PC-3 (cell line): Measurements from ENCODE around the gene YJU2. TPM values are rescaled to one million over a fixed set of nuclear protein-coding genes. Genes with fewer than 3 reads are reported as not detected.
"Not testable (repeated sequence)": the region's sequence is repeated elsewhere in the genome, so short reads cannot be mapped to it uniquely, and the experiment has no call there.

Experiments
- ATAC-seq: fragments of 200-7000 bp; cut with Tn5 transposase; 2 replicates; pipeline ENCODE4 v1.9.1; 2020; ENCODE audit warnings: mild to moderate bottlenecking, moderate library complexity
- BruUV-seq: library from RNA; stranded (reverse); fragments of 400-500 nt; replicated peaks from 2 replicates; lab custom pipeline; 2021; lab: Mats Ljungman, UMichigan
- CTCF ChIA-PET: fragments of 300-600 bp; sonication (Branson Sonifier 250); formaldehyde crosslinking; loops from one replicate; lab custom pipeline; 2022; ENCODE audit warnings: antibody characterized with exemption; lab: Charles Lee
- POLR2A ChIA-PET: fragments of 300-600 bp; sonication (Branson Sonifier 250); formaldehyde crosslinking; loops from one replicate; lab custom pipeline; 2022; ENCODE audit warnings: antibody characterized with exemption; ENCODE audit not compliant: unreplicated experiment; lab: Charles Lee
- DNase-seq: peaks from one replicate; pipeline ENCODE4 v3.0.0-alpha.2; 2015
- H2AFZ ChIP-seq: fragments of 300-600 bp; sonication (generic); 2 replicates; pipeline ENCODE4 v1.6.0; 2016; ENCODE audit warnings: antibody characterized with exemption, low read length
- H3F3A ChIP-seq: fragments of 300-600 bp; sonication (generic); one replicate; pipeline ENCODE4 v1.6.0; 2017; ENCODE audit warnings: antibody characterized with exemption, low read length, control low read depth, mild to moderate bottlenecking; ENCODE audit not compliant: unreplicated experiment
- H3K27ac ChIP-seq: fragments of 300-600 bp; sonication (generic); 2 replicates; pipeline ENCODE4 v1.5.1; 2016; ENCODE audit warnings: mild to moderate bottlenecking, low read length
- H3K27me3 ChIP-seq: fragments of 300-600 bp; sonication (generic); 2 replicates; pipeline ENCODE4 v1.6.1; 2016; ENCODE audit warnings: low read length, mixed read lengths
- H3K36me3 ChIP-seq: fragments of 300-600 bp; sonication (generic); 2 replicates; pipeline ENCODE4 v1.6.1; 2016; ENCODE audit warnings: low read depth, mixed run types, low read length, mixed read lengths
- H3K4me1 ChIP-seq: fragments of 300-600 bp; sonication (generic); 2 replicates; pipeline ENCODE4 v1.5.1; 2016; ENCODE audit warnings: low read length; ENCODE audit not compliant: insufficient read depth
- H3K4me2 ChIP-seq: fragments of 300-600 bp; sonication (generic); 2 replicates; pipeline ENCODE4 v1.6.0; 2016; ENCODE audit warnings: low read length
- H3K4me3 ChIP-seq: fragments of 300-600 bp; sonication (generic); 2 replicates; pipeline ENCODE4 v1.5.1; 2016; ENCODE audit warnings: mild to moderate bottlenecking, low read length, mixed read lengths
- H3K79me2 ChIP-seq: fragments of 300-600 bp; sonication (generic); 2 replicates; pipeline ENCODE4 v1.6.1; 2017; ENCODE audit warnings: low read length, mixed read lengths
- H3K9ac ChIP-seq: fragments of 300-600 bp; sonication (generic); 2 replicates; pipeline ENCODE4 v1.6.0; 2016; ENCODE audit warnings: mild to moderate bottlenecking, low read length
- H3K9me2 ChIP-seq: fragments of 300-600 bp; sonication (generic); replicated peaks from 2 replicates; pipeline ENCODE4 v1.6.1; 2016; ENCODE audit warnings: mixed run types, low read length, mixed read lengths
- H3K9me3 ChIP-seq: fragments of 300-600 bp; sonication (generic); 2 replicates; pipeline ENCODE4 v1.6.1; 2016; ENCODE audit warnings: low read length, mixed read lengths
- H4K20me1 ChIP-seq: fragments of 300-600 bp; sonication (generic); 2 replicates; pipeline ENCODE4 v1.6.1; 2016; ENCODE audit warnings: low read length, mixed read lengths
- EZH2 ChIP-seq: fragments of 300-600 bp; sonication (generic); IDR thresholded peaks from one replicate; pipeline ENCODE4 v1.6.1; 2017; ENCODE audit warnings: antibody characterized with exemption, mild to moderate bottlenecking, low read length; ENCODE audit not compliant: unreplicated experiment
- EZH2phosphoT487 ChIP-seq: fragments of 300-600 bp; sonication (generic); IDR thresholded peaks from 2 replicates; pipeline ENCODE4 v1.6.1; 2018; ENCODE audit warnings: mild to moderate bottlenecking, antibody characterized with exemption, low read length, borderline replicate concordance
- intact Hi-C: fragments of 100-400 bp; cut with micrococcal nuclease; formaldehyde crosslinking; loops from 2 replicates; pipeline ENCODE4 v1.9.0; 2023
- total RNA-seq: library from RNA; depleted of rRNA; stranded (reverse); fragments of >200 nt; gene quantifications from 2 replicates; pipeline ENCODE4 v1.2.3, GENCODE V29; 2014
- TF ChIP-seq, protein P1 (sequence below): fragments of 300-600 bp; sonication (generic); conservative IDR thresholded peaks from 2 replicates; pipeline ENCODE4 v1.5.1; 2017; ENCODE audit warnings: antibody characterized with exemption, low read depth, mild to moderate bottlenecking, low read length

The YJU2 gene
- total RNA-seq, 1 experiment from 2014 or later: 33.1 TPM

DNA sequence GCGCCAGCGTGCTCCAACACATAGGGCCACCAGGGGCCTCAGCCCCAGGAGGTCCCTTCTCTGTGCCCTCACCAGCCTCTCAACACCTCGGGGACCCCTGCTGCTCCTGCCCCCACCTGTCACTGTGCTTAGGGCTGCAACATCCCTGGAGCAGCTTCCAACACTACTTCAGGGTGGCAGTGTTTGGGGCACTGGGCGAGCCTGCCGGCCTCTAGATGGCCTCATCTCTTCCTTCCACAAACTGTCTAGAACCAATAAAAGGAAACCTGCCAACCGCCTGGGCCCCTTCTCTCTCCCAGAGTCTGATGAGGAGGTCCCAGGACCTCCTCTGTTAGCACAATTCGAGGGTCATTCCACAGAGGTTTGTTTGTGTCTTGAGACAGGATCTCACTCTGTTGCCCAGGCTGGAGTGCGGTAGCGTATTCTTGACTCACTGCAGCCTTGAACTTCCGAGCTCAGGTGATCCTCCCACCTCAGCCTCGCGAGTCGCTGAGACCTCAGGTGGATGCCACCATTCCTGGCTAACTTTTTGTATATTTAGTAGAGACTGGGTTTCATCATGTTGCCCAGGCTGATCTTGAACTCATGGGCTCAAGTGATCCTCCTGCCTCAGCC, 22.0 kb downstream of the YJU2 start:
- ChIA-PET POLR2A (no interaction called here), CTCF (no interaction called here)
- no peaks in the 10 kb centered on the region for H3K9me2 ChIP-seq
- H2AFZ ChIP-seq: no peak overlapping the region
- H3F3A ChIP-seq: no peaks in the 10 kb centered on the region
- no peak for TF ChIP-seq EZH2phosphoT487
- TF ChIP-seq, protein P1, sequence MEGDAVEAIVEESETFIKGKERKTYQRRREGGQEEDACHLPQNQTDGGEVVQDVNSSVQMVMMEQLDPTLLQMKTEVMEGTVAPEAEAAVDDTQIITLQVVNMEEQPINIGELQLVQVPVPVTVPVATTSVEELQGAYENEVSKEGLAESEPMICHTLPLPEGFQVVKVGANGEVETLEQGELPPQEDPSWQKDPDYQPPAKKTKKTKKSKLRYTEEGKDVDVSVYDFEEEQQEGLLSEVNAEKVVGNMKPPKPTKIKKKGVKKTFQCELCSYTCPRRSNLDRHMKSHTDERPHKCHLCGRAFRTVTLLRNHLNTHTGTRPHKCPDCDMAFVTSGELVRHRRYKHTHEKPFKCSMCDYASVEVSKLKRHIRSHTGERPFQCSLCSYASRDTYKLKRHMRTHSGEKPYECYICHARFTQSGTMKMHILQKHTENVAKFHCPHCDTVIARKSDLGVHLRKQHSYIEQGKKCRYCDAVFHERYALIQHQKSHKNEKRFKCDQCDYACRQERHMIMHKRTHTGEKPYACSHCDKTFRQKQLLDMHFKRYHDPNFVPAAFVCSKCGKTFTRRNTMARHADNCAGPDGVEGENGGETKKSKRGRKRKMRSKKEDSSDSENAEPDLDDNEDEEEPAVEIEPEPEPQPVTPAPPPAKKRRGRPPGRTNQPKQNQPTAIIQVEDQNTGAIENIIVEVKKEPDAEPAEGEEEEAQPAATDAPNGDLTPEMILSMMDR: no peak
- no peak for TF ChIP-seq EZH2
- no peaks in the 10 kb centered on the region for H4K20me1 ChIP-seq
- DNase-seq (no peak), ATAC-seq (no peak)
- H3K27ac ChIP-seq: no peak overlapping the region
- H3K4me2 ChIP-seq: no peak overlapping the region
- H3K9ac ChIP-seq: no peak overlapping the region
- intact Hi-C loops: loop anchor here (5.0 kb wide), 1 partner anchor 83 kb away; no protein-coding TSS in a partner anchor
- H3K9me3 ChIP-seq: no peaks in the 10 kb centered on the region
- H3K4me3 ChIP-seq: no peak overlapping the region
- peaks cover 5% of the 10 kb centered on the region; the same call in 1 of the 2 replicates for H3K36me3 ChIP-seq
- no peaks in the 10 kb centered on the region for H3K79me2 ChIP-seq
- H3K27me3 ChIP-seq: no peaks in the 10 kb centered on the region
- no TSS peak for BruUV-seq
- H3K4me1 ChIP-seq: no peaks in the 10 kb centered on the region

DNA sequence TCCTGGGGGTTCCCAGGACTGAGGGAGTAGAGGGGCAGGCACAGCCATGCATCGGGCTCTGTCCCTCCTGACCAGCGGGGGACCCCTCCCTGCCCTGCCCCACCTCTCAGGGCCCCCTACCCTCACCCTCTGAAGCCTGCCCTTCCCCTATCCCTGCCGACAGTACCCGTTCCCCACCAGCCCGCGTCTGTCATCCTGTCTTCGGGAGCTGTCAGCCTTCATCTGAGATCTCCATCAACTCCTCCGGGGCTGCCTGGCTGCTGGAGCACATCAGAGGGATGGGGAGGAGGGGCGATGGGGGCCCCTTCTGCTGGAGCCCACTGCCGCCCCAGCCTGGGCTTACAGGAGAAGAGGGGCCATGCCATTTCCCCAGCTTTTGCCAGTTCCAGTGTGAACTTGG, 26.0 kb downstream of the YJU2 start:
- H3K4me1 ChIP-seq: no peaks in the 10 kb centered on the region
- BruUV-seq: no TSS peak
- CTCF ChIA-PET: no interaction called here
- no peaks in the 10 kb centered on the region for H3K9me2 ChIP-seq
- no peaks in the 10 kb centered on the region for H3F3A ChIP-seq
- POLR2A ChIA-PET: no interaction called here
- no peak overlapping the region for H3K27ac ChIP-seq
- H3K4me2 ChIP-seq: no peak overlapping the region
- no peak for ATAC-seq
- no peak overlapping the region for H2AFZ ChIP-seq
- no peaks in the 10 kb centered on the region for H3K79me2 ChIP-seq
- peaks cover 2% of the 10 kb centered on the region; the same call in 1 of the 2 replicates for H3K36me3 ChIP-seq
- intact Hi-C loops: no loop called here
- no peaks in the 10 kb centered on the region for H4K20me1 ChIP-seq
- TF ChIP-seq, protein P1: no peak
- TF ChIP-seq EZH2 (no peak), EZH2phosphoT487 (no peak)
- no peak overlapping the region for H3K4me3 ChIP-seq
- no peaks in the 10 kb centered on the region for H3K9me3 ChIP-seq
- no peaks in the 10 kb centered on the region for H3K27me3 ChIP-seq
- DNase-seq: no peak
- H3K9ac ChIP-seq: no peak overlapping the region

DNA sequence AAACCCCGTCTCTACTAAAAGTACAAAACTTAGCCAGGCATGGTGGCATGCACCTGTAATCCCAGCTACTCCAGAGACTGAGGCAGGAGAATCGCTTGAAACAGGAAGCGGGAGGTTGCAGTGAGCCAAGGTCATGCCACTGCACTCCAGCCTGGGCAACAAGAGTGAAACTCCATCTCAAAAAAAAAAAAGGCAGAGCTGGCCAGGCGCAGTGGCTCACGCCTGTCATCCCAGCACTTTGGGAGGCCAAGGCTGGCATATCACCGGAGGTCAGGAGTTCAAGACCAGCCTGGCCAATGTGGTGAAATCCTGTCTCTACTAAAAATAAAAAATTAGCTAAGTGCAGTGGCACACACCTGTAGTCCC, 27.4 kb downstream of the YJU2 start:
- POLR2A ChIA-PET, H3F3A ChIP-seq, H3K9me2 ChIP-seq, H3K4me3 ChIP-seq, intact Hi-C loops, CTCF ChIA-PET, H3K36me3 ChIP-seq, H4K20me1 ChIP-seq, H3K27ac ChIP-seq, H3K9me3 ChIP-seq, H3K4me2 ChIP-seq, H2AFZ ChIP-seq, H3K27me3 ChIP-seq, DNase-seq, H3K9ac ChIP-seq, H3K4me1 ChIP-seq, BruUV-seq, ATAC-seq, H3K79me2 ChIP-seq: not testable (repeated sequence)
